GM08714 (cell line): ENCODE measurements around the gene VPS13D.
"Not testable (repeated sequence)": the region's sequence is repeated elsewhere in the genome, so short reads cannot be mapped to it uniquely, and the experiment has no call there.

ENCODE experiments used
- H3K4me3 ChIP-seq: fragments of 200-500 bp; sonication (Bioruptor generic); 2 replicates; pipeline ENCODE4 v1.5.1; 2014; ENCODE audit warnings: mild to moderate bottlenecking, low read length, inconsistent platforms
- ZNF274 ChIP-seq: IDR thresholded peaks from 2 replicates; pipeline ENCODE4 v1.6.1; 2012; ENCODE audit warnings: mild to moderate bottlenecking, low read depth, low read length

The VPS13D gene

DNA sequence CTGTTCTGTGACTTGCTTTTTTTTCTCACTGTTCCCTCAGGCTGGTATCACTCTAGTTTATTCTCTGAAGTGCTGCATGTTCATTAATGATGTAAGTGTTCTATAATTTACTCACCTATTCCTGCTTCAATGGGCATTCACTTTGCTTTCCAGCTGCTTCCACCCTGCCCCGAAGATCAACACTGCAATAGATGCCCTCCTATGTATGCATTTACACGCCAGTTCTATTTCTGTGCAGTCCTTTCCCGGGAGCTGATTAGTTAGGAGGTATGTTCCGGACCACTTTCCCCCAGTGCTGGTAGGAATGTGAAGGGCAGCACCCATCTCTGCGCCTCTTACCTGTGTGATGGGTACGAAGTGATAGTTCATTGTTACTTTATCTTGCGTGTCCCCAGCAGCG is 284.8 kb downstream of the VPS13D start:
- TF ChIP-seq ZNF274 = no peak

DNA sequence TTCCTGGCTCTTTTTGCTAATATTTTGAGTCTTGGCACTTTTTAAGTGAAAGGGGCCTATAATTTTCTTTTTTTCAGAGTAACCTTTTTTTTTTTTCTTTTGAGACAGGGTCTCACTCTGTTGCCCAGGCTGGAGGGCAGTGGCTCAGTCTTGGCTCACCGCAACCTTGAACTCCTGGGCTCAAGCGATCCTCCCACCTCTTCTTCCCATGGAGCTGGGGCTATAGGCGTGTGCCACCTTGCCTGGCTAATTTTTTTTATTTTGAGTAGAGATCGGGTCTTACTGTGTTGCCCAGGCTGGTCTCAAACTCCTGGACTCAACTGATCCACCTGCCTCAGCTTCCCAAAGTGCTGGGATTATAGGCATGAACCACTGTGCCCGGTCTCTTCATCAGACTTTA is 285.4 kb downstream of the VPS13D start:
- no peak for TF ChIP-seq ZNF274
- no peak overlapping the region for H3K4me3 ChIP-seq

More for the DNA sequence above, 284.8 kb downstream of the VPS13D start:
- no peak overlapping the region for H3K4me3 ChIP-seq

- TF ChIP-seq ZNF274 = no peak
- no peak overlapping the region for H3K4me3 ChIP-seq
These were observed 286.9 kb downstream of the VPS13D start for GRCh38 chr1:12516741-12517140.

DNA sequence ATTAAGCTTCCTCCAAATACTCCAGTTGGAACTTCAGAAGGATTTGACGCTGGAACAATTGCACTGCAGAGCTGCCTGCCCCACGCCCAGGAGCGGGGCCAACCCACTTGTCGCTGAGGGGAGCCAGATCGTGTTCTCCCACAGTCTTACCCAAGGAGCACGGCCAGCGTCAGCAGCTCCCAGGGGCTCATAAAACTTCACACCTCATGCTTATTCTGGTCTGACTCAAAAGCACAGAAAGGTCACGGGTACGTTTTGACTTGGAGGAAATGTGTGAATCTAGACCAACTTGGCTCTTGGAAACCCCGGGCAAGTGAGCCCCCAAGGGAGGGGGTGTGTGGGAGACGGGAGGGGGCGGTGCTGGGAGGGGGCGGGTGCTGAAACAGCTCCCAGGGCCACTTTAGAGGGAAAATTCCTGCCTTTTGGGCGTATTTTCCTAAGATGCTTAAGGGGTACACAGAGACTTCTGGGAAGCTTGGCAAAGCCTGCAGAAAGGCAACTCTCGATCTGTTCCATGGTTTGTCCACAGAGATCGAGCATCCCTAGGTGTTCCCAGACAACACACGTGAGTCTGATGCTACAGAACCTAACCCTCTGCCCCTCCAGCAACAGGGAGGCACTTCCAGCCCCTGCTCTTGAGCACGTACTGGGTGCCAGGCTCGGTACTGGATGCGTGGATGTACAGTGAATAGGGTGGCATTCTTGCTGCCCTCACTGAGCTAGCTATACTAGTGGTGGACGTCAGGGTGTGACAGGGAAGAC is 289.3 kb downstream of the VPS13D start:
- no peak for TF ChIP-seq ZNF274
- H3K4me3 ChIP-seq = no peak overlapping the region

GRCh38 chr1:12519693-12520364 is 290.0 kb downstream of the VPS13D start:
- TF ChIP-seq ZNF274 = no peak
- H3K4me3 ChIP-seq = no peak overlapping the region

DNA sequence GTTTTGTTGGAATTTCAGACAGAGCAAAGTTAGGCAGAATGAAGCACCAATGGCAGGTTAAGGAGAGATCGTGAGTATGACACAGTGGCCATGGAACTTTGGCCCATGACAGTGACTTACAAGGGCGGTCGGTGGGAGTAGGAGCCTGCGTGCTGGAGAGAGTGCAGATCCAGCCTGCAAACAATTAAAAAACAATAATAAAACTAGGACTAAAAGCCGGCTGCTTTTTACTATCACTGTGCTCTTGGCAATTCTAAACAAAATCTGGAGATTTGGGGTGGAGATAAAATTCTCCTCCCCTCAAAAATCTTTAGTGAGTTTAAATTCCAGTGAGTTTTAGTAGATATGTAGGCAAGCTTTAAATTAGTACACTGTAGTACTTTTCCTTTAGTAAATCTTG is 291.3 kb downstream of the VPS13D start:
- TF ChIP-seq ZNF274 = no peak
- no peak overlapping the region for H3K4me3 ChIP-seq

GRCh38 chr1:12522780-12523179 is 292.9 kb downstream of the VPS13D start:
- H3K4me3 ChIP-seq = not testable (repeated sequence)

GRCh38 chr1:12524266-12524665 is 294.4 kb downstream of the VPS13D start:
- H3K4me3 ChIP-seq = no peak overlapping the region
- TF ChIP-seq ZNF274 = no peak

- no peak for TF ChIP-seq ZNF274
These were observed 295.7 kb downstream of the VPS13D start for GRCh38 chr1:12525311-12526181.

DNA sequence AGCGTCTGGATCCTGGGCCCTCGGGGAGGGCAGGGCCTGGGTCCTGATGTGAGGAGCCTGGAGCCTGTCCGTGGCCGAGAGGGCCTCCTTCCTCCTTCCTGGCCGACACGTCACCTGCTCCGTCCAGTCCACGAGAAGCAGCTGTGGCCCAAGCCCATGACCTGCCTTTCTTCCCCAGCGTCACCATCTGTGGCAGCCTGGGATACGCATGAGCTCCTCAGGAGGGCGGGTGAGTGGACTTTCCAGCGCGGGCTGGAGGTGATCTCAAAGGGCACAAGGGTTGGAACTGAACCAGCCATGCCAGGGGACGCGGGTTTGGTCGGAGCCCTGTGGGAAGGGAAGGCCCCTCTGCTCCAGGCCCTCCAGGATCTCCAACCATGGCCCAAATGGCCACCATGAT is 297.7 kb downstream of the VPS13D start:
- no peak overlapping the region for H3K4me3 ChIP-seq
- TF ChIP-seq ZNF274 = no peak

More at GRCh38 chr1:12525311-12526181, 295.7 kb downstream of the VPS13D start:
- no peak overlapping the region for H3K4me3 ChIP-seq

- H3K4me3 ChIP-seq = no peak overlapping the region
These were observed 298.4 kb downstream of the VPS13D start for GRCh38 chr1:12528021-12528852.

DNA sequence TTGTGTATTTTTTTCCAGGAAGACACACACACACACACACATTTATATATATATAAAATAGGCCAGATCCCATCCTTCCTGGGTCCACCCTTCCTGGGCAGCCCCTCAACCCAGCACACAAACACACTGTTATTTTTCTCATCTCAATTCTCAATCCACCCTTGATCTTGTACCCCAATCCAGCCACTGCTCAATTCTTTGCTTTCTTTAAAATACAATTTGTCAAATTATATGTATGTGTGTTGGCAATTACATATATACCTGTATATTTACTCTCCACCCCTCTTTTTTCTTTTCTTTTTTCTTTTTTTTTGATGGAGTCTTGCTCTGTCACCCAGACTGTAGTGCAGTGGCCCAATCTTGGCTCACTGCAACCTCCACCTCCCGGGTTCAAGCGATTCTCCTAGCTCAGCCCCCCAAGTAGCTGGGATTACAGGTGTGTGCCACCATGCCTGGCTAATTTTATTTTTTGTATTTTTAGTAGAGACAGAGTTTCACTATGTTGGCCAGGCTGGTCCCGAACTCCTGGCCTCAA is 299.9 kb downstream of the VPS13D start:
- TF ChIP-seq ZNF274 = no peak
- H3K4me3 ChIP-seq = no peak overlapping the region

More at GRCh38 chr1:12528021-12528852, 298.4 kb downstream of the VPS13D start:
- no peak for TF ChIP-seq ZNF274

DNA sequence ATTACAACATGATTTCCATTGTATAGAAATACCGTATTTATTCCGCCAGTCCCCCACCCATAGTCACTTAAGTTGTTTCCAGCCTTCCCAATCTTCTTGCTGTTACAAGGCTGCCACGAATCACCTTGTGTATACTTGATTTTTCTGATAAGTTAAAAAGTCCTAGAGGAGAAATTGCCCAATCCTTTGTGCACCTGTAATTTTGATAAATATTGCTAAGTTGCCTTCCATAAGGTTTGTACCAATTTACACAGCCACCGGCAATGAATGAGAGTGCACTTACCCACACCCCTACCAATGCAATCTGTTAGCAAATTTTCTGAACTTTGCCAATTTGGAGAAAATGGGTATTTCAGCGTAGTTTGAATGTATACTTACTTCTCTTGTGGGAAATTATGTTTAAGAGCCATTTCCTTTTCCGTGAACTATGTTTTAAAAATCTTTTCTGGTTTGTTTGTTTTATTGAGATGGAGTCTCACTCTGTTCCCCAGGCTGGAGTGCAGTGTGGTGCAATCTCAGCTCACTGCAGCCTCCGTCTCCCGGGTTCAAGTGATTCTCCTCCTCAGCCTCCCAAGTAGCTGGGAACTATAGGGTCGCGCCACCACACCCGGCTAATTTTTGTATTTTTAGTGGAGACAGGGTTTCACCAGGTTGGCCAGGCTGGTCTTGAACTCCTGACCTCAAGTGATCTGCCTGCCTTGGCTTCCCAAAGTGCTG is 300.8 kb downstream of the VPS13D start:
- TF ChIP-seq ZNF274 = no peak
- H3K4me3 ChIP-seq = no peak overlapping the region

DNA sequence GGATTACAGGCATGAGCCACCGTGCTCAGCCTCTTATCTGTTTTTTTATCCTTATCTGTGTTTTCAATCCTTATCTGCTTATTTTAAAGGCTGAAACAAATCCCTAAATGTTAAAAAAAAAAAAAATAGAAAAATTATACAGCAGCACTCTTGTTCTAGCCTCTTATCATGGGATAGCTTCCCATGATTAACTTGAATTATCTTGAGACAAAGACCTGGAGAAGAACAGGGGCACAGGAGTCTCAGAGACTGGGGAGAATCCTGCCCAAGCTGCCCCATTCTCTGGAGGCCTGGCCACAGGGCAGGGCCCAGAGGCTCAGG is 301.3 kb downstream of the VPS13D start:
- TF ChIP-seq ZNF274 = no peak
- H3K4me3 ChIP-seq = no peak overlapping the region
